GM19328 (cell line): ENCODE data around the gene ARFIP2.
"Not testable (repeated sequence)": the region's sequence is repeated elsewhere in the genome, so short reads cannot be mapped to it uniquely, and the experiment has no call there.

Source experiments
- ATAC-seq: cut with Tn5 transposase; IDR thresholded peaks from one replicate; pipeline ENCODE4 v1.9.1; 2021; ENCODE audit warnings: mild to moderate bottlenecking, moderate library complexity; ENCODE audit not compliant: unreplicated experiment

ARFIP2 gene

DNA sequence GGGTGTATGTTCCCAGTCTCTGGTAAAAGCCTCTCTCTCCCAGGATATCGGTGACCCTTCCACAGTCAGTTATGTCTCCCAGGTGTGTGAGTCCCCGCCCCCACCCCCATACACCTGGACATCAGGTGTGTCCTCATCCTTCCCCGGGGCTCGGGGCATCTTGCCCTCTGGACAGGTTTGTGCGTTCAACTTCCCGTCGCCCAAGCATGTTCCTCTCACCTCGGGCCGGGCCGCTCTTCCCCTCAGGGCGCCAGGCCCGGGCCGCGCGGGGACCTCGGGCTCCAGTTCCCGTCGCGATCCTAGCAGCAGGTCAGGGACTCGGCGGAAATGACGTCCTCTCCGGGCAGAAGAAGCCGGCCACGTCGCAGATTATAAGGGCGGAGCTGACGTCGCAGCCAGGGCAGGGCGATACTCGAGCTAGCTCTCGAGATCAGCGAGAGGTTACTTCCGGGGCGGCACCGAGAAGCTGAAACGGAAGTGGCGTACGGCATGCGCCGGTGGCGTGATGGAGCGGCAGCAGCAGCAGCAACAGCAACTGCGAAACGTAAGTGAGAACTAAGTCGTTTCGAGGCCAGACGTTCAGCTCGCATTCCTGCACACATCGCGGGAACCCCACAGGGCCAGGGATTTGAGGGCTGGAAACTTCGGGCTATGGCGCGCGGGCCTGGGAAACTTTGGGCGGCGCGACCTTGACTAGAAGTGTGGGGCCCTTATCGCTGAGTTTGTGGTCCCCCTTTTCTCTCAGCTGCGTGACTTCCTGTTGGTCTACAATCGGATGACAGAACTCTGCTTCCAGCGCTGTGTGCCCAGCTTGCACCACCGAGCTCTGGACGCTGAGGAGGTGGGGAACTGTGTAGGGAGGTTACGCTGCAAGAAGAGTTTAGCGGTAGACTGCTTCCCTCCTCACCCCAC is at the start of gene ARFIP2, which contains the start of gene TIMM10B:
TSS of gene ARFIP2 (minus strand) at position 320 of the 912 bp plus-strand sequence. CDS start 910 bp downstream, outside the sequence.
TSS of gene TIMM10B (plus strand) at position 490 of the 912 bp plus-strand sequence. CDS start at position 506, 16 bp downstream.
- peak; percentile 99 for ATAC-seq

DNA sequence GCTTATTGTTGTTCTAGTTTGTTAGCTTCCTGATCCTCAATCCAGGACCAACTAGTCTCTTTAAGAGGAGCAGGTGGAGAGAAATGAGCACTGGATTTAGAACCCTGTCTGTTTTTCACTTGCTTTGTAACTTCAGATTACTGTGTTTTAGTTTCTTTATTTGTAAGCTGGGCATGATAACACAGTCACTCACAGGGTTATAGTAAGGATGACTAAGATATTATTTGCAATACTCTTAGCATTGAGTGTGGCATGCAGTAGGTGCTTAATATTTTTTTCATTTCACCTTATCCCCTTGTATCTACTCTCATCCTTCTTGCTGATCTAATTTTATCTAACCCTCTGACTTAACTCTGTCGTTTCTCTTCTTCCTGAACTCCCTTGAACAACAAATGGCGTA is 49.7 kb upstream of the ARFIP2 start:
- ATAC-seq, result no peak

DNA sequence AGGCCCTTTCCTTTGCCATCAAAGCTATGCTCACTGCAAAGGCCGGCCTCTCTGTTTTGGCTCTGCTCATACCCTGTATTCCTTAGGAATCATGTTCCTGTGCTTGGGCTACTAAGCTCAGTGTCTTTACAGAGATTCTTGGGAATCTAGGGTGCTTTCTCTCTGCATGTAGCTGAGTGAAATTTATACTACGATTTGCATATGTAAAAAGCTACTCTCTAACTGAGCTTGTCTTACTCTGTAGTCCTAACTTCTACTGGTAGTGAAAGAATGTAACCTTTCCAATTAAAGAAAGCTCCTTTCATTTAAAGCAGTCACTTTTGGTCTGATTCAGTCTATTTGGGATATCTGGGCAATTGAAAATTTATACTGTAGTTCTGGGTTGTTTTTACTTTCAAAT is 48.1 kb upstream of the ARFIP2 start:
- ATAC-seq, result no peak

DNA sequence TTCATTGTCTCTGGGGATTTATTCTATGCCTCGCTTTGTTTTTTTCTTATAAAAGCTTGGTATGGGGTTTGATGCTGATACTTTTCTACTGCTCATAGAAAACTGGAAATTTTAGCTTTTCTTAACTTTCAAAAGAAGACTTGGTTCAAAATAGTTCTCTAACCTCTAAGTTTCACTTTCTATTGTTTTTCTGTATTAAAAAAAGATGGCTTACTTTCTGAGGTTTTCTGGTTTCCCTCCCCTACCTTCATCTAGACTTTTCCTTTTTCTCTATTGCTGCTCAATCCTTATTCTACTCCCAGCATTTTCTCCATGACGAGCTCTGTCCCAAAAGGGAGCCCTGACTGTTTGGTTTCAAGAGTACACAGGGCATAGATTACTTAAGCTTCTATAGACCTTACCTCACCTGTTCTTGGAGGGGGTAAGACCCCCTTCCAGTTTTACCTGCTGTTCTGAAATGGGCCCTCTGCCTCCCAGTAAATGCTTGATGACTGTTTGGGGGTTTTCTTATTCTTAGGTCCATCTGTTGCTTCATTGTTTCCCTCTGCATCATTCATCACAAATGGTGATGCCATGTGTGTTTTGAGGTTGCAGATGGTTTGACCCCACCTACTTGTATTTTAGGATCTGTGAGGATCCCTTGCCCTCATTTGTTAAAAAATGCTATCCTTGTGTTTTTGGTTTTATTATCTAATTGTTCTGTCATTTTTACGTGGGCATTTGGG is 45.4 kb upstream of the ARFIP2 start:
- ATAC-seq, result no peak

- ATAC-seq, result no peak
Observed at GRCh38 chr11:6523253-6523652, 42.1 kb upstream of the ARFIP2 start.

GRCh38 chr11:6521946-6522345 is 40.8 kb upstream of the ARFIP2 start:
- ATAC-seq, result not testable (repeated sequence)

DNA sequence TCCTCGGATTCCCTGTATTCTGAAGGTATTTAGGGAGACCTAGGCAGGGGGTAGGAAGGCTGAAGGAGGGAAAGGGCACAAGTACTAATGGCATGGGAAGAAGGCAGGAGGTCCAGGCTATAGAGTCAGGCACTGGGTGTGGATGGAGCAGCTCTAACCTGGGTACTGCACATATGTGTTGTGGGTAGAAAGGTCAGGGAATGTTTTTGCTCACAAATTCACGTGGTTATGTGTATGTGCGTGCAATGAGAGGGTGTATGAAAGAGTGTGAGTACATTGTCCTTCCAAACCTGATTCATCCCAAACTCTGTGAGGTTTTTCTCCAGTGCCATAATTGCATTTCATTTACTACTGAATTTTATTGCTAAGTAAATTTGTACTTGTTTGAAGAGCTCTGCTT is 39.1 kb upstream of the ARFIP2 start:
- ATAC-seq, result no peak

DNA sequence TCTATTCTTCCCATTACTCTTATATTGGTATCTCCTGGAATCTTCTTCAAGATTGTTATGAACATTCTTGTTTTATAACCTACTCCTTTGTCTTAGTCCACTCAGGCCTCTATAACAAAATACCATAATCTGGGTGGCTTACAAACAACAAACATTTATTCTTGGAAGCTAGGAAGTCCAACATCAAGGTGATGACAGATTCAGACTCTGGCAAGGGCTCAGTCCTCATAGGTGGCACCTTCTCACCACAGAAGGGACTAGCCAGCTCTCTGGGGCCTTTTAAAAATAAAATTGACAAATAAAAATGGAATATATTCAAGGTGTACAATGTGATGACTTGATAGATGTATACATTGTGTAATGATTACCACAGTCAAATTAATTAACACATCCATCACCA is 35.7 kb upstream of the ARFIP2 start:
- ATAC-seq, result no peak

DNA sequence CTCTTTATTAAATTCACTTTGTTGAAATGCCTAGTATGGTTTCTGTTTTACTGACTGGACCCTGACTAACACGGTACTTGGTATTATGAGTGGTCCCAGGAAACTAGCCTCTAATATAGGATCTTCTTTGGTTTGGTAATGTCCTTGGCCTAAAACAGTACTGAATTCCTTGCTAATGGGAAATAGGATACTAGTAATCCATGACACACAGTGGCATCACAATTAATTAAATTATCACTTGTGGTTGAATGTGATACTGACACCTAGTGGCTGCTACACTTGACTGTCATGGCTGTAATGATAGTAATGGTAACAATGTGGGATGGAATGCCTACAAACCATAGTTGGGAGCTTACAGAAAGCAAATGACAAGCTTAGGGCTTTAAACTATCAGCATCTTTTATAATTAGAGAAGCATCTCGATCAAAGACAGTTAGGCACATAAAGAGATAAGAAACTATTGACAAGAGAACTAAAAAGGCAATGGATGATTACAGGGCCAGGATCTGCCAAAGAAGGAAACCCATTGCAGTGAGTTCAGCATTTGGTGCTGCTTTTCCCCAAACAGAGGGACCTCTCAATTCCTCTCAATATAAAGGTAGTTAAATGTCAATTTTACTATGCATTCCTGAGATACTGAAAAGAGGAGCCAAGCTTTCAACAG is 24.6 kb upstream of the ARFIP2 start:
- ATAC-seq, result no peak

DNA sequence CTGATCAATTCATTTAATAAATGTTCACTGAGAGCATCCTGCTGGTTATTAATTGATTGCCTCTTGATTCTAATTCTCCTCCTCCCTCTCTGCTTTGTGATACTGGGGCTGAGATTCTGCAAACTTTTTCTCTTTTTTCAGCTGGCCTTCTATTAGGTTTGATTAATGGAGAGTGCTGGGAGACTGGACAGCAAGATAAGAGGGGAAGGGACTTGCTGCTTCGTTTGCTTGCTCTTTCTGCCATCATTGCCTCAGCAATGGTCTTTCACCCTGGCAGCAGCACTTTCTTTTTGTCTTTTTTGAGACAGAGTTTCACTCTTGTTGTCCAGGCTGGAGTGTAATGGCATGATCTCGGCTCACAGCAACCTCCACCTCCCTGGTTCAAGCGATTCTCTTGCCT is 23.0 kb upstream of the ARFIP2 start:
- no peak for ATAC-seq

DNA sequence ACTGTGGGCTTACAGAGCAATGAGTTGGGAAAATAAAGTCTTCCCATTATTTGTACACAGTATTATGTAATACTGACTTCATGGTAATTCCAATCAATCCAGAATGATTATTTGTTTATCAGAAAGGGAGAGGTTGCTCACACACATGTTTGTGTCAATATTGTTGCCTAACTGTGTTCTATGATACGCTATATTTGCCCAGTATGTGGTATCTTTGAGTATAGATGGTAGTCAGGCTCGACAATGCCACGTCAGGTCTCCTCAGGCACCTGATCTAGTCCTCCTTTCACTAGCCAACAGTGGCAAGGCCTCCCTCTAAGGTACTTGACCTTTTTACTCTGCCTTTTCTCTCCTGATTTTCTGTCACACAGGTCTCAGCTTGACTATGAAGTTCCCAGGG is 21.3 kb upstream of the ARFIP2 start:
- no peak for ATAC-seq

- no peak for ATAC-seq
Observed at GRCh38 chr11:6498544-6498943, 17.4 kb upstream of the ARFIP2 start.

DNA sequence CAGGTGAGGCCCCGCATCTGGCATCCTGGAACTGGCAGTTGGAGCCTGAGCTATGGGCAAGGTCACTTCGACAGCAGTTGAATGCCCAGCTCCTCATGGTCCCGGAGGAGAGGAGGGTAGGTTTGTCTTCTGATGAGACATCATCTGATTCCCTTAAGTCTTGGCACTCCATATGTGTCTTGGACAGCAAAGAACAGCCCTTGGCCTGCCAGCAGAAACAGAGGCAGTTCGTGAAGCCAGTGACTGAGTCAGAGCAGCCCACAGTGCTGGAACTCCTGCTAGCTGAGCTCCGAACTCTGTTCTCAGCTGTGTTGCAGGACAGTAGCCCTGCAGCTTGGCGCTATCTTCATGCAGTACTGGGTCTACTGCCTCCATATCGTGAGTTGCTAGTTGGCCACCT is 17.0 kb upstream of the ARFIP2 start:
- ATAC-seq, result no peak

- no peak for ATAC-seq
Observed at GRCh38 chr11:6497069-6497839, 16.1 kb upstream of the ARFIP2 start, which contains the start of gene DNHD1. TSS of gene DNHD1 (plus strand) at chr11:6497280. CDS start at chr11:6498216, 936 bp downstream.

GRCh38 chr11:6489306-6489705 is 8.2 kb upstream of the ARFIP2 start:
- no peak for ATAC-seq

- no peak for ATAC-seq
Observed at GRCh38 chr11:6488821-6489220, 7.7 kb upstream of the ARFIP2 start.

DNA sequence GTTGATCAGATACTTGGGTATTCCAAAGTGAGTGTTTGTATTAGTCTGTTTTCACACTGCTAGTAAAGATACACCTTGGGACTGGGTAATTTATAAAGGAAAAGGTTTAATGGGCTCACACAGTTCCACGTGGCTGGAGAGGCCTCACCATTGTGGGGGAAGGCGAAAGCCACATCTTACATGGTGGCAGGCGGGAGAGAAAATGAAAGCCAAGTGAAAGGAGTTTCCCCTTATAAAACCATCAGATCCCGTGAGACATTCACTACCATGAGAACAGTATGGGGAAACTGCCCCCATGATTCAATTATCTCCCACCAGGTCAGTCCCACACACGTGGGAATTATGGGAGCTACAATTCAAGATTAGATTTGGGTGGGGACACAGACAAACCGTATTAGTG is 7.2 kb upstream of the ARFIP2 start:
- no peak for ATAC-seq

DNA sequence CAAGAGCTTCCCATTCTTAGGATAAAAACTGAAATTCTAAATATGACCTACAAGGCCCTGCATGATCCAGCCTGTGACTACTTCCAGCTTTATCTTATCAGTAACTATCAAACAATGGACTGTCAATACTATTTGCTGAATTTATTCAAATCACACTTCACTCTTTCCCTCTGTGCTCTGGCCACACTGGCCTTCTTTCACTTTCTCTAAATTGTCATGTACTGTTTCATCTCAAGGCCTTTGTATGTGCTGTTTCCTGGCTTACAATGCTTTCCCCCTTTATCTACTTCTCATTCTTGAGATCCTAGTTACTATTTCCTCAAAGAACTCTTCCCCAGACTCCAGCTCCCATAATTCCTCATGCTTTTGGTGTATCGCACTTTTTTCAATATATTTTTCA is 5.8 kb upstream of the ARFIP2 start:
- ATAC-seq, result no peak

GRCh38 chr11:6486256-6486655 is 5.1 kb upstream of the ARFIP2 start:
- ATAC-seq, result no peak

DNA sequence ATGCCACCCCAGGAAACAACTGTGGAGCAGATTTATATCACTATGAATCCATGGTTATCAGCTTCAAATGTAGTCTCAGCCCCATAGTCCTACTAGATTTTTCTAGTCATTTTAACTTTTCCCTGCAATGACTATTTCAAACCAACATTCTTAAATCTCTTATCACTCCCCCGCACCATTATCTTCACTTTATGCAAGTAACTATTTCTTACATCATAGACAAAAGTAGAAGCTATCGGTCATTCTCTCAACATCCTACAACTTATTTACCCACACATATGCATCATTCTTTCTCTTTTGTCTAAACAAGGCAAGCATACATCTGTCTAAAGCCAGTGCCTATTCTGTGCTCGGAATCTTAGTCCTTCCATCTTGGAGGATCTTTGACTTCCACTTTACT is 4.5 kb upstream of the ARFIP2 start:
- no peak for ATAC-seq

DNA sequence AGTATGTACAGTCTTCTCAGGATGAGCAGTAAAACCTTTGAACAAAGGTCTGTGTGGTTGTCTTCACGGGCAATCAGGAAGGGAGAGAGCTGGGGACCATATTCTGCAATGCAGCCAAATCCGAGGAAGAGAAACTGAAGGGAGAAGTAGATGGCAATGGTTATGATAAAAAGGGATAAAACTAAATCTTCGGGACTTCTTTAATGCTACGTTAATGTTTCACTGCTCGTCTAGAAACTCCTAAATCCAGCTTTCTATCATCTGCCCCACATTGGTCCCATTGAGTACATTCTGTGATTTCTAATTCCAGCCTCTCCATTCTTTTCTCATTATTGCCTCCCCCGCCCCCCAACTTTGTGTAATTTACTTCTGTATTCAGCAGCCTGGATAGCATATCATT is 1.9 kb upstream of the ARFIP2 start:
- ATAC-seq, result no peak
